ENCODE results near the gene FCER2. TPM values are rescaled to one million over a fixed set of nuclear protein-coding genes. Genes with fewer than 3 reads are reported as not detected.

The FCER2 gene
- polyA plus RNA-seq, 2 of the 4 experiments (the other 2 are of a cell fraction), result not detected

- TF ChIP-seq, protein P1, sequence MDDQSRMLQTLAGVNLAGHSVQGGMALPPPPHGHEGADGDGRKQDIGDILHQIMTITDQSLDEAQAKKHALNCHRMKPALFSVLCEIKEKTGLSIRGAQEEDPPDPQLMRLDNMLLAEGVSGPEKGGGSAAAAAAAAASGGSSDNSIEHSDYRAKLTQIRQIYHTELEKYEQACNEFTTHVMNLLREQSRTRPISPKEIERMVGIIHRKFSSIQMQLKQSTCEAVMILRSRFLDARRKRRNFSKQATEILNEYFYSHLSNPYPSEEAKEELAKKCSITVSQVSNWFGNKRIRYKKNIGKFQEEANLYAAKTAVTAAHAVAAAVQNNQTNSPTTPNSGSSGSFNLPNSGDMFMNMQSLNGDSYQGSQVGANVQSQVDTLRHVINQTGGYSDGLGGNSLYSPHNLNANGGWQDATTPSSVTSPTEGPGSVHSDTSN (IDR thresholded peaks at IDR 0.05), result no peak
- TF ChIP-seq SMC3 (IDR thresholded peaks at IDR 0.05), result peak; percentile 40; the same call in 2 of the 3 replicates
- TF ChIP-seq CBX2 (IDR thresholded peaks at IDR 0.05; ENCODE audit: borderline replicate concordance, low read depth), result no peak
- no peak for TF ChIP-seq BHLHE40 (IDR thresholded peaks at IDR 0.05; ENCODE audit: low read depth, low read length)
- no peak for TF ChIP-seq CHD4 (IDR thresholded peaks at IDR 0.05; ENCODE audit: borderline replicate concordance)
- TF ChIP-seq HOXB5 (CRISPR knock-in tag; IDR thresholded peaks at IDR 0.05), result no peak
- TF ChIP-seq EHF (CRISPR knock-in tag; IDR thresholded peaks at IDR 0.05), result no peak
Measured at GRCh38 chr19:7681340-7682174, 20.4 kb downstream of the FCER2 start (continued).

DNA sequence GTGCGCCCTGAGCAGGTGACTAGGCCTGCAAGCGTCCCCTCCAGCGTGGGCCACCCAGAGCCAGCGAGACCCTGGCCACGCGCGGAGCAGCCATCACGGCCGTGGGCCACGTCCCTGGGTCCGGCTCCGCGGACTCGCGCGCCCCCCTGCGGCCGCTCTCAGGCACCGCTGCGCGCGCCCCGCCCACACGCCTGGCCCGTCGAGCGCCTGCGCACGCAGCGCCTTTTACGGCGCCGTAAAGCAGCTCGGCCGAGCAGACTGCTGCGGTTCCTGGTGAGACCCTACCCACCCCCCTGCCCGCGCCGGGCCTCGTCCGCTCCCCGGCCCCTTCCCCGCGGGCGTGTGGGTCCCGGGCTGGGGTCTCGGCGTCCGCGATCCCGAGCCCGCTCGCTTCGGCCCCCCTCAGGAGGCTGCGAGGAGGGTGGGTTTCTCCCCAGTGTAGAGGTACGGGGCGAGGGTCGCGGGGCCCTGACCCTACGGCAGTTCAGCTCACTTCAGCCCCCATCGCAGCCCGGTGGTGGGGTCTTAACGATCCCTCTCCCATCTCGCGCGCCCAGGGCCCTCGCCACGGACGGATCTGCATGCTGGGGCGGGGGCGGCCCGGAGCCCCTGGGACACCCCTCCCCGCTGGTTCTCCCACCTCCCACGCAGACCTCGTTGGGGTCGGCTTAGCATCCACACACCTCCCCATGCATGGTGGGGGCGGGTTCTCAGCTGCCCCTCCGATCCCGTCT lies 21.2 kb downstream of the FCER2 start, which contains the start of gene TRAPPC5:
Gene TRAPPC5, plus strand, starts transcription at position 228 of the 734 bp plus-strand sequence. CDS start 1,421 bp downstream, outside the sequence.
- Histone ChIP-seq H3K27ac (peak within 1 kb of the TSS; percentile 99), H3K9me3 (no peaks in the 10 kb centered on the region), H3K4me3 (peak within 1 kb of the TSS; percentile 99), H3K4me1 (peaks cover 10% of the 10 kb centered on the region; the same call in 2 of the 3 replicates), H3K4me2 (peak within 1 kb of the TSS; percentile 100)
- WGBS (ENCODE audit: missing lambda C conversion rate), result 0% methylated on average over 6 of the region's 79 CpGs
- CTCF ChIA-PET, result interaction anchor here (0.6 to 3.2 kb wide), 51 partner anchors 8 to 585 kb away, joined by 3 to 45 read pairs (median 4); partner anchors contain the start of genes CD209, PET100, RETN and STXBP2
- POLR2A ChIA-PET, result interaction anchor here (1.0 to 2.0 kb wide), 2 partner anchors 112 to 119 kb away, joined by 3 to 5 read pairs; no protein-coding TSS in a partner anchor
- FAIRE-seq (no peak), ATAC-seq (peak; percentile 70 to 83), DNase-seq (ENCODE audit: low read depth in 1 of 2, low spot score in 1 of 2) (peak; percentile 39 to 75)
- TF ChIP-seq HEYL (CRISPR knock-in tag; IDR thresholded peaks at IDR 0.05) (no peak), EHF (CRISPR knock-in tag; IDR thresholded peaks at IDR 0.05) (no peak), FOSB (CRISPR knock-in tag; IDR thresholded peaks at IDR 0.05) (no peak), SMC3 (IDR thresholded peaks at IDR 0.05) (peak; percentile 76), MAX (IDR thresholded peaks at IDR 0.05) (0 out of 2 replicates have a peak, but pooled peaks have one; percentile 49), FOXS1 (CRISPR knock-in tag; IDR thresholded peaks at IDR 0.05) (no peak), CHD2 (IDR thresholded peaks at IDR 0.05; ENCODE audit: low read length, partially characterized antibody) (no peak), ZC3H11A (IDR thresholded peaks at IDR 0.05) (no peak), MYC (IDR thresholded peaks at IDR 0.05; ENCODE audit: borderline replicate concordance, low read length) (no peak), NPAS2 (CRISPR knock-in tag; IDR thresholded peaks at IDR 0.05; ENCODE audit: borderline replicate concordance) (no peak), RARB (CRISPR knock-in tag; IDR thresholded peaks at IDR 0.05) (no peak), MAZ (IDR thresholded peaks at IDR 0.05; ENCODE audit: borderline replicate concordance, low read depth, low read length) (no peak), RNF2 (IDR thresholded peaks at IDR 0.05; ENCODE audit: borderline replicate concordance, low read depth) (no peak), POLR2A (IDR thresholded peaks at IDR 0.05; ENCODE audit: low read length) (peak; percentile 61), BHLHE40 (IDR thresholded peaks at IDR 0.05; ENCODE audit: low read depth, low read length) (no peak), POLR2AphosphoS2 (conservative IDR thresholded peaks at IDR 0.05; ENCODE audit: low read length) (no peak), SREBF2 (IDR thresholded peaks at IDR 0.05) (no peak), MAFK (IDR thresholded peaks at IDR 0.05; ENCODE audit: partially characterized antibody) (no peak), KDM1A (IDR thresholded peaks at IDR 0.05; ENCODE audit: low read depth) (no peak), BCL3 (IDR thresholded peaks at IDR 0.05) (0 out of 3 replicates have a peak, but pooled peaks have one; percentile 35), FOSL2 (IDR thresholded peaks at IDR 0.05) (no peak), FOSL2 (CRISPR knock-in tag; IDR thresholded peaks at IDR 0.05) (no peak), RAD21 (conservative IDR thresholded peaks at IDR 0.05 in 1 of 2, IDR thresholded peaks at IDR 0.05 in 1 of 2) (peak; percentile 68 to 89)
- TF ChIP-seq, protein P2, sequence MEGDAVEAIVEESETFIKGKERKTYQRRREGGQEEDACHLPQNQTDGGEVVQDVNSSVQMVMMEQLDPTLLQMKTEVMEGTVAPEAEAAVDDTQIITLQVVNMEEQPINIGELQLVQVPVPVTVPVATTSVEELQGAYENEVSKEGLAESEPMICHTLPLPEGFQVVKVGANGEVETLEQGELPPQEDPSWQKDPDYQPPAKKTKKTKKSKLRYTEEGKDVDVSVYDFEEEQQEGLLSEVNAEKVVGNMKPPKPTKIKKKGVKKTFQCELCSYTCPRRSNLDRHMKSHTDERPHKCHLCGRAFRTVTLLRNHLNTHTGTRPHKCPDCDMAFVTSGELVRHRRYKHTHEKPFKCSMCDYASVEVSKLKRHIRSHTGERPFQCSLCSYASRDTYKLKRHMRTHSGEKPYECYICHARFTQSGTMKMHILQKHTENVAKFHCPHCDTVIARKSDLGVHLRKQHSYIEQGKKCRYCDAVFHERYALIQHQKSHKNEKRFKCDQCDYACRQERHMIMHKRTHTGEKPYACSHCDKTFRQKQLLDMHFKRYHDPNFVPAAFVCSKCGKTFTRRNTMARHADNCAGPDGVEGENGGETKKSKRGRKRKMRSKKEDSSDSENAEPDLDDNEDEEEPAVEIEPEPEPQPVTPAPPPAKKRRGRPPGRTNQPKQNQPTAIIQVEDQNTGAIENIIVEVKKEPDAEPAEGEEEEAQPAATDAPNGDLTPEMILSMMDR (IDR thresholded peaks at IDR 0.05), result peak; percentile 88
- TF ChIP-seq, protein P3, sequence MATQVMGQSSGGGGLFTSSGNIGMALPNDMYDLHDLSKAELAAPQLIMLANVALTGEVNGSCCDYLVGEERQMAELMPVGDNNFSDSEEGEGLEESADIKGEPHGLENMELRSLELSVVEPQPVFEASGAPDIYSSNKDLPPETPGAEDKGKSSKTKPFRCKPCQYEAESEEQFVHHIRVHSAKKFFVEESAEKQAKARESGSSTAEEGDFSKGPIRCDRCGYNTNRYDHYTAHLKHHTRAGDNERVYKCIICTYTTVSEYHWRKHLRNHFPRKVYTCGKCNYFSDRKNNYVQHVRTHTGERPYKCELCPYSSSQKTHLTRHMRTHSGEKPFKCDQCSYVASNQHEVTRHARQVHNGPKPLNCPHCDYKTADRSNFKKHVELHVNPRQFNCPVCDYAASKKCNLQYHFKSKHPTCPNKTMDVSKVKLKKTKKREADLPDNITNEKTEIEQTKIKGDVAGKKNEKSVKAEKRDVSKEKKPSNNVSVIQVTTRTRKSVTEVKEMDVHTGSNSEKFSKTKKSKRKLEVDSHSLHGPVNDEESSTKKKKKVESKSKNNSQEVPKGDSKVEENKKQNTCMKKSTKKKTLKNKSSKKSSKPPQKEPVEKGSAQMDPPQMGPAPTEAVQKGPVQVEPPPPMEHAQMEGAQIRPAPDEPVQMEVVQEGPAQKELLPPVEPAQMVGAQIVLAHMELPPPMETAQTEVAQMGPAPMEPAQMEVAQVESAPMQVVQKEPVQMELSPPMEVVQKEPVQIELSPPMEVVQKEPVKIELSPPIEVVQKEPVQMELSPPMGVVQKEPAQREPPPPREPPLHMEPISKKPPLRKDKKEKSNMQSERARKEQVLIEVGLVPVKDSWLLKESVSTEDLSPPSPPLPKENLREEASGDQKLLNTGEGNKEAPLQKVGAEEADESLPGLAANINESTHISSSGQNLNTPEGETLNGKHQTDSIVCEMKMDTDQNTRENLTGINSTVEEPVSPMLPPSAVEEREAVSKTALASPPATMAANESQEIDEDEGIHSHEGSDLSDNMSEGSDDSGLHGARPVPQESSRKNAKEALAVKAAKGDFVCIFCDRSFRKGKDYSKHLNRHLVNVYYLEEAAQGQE (IDR thresholded peaks at IDR 0.05), result no peak
